Measurements from ENCODE around the gene CCDC40. TPM values are rescaled to one million over a fixed set of nuclear protein-coding genes. Genes with fewer than 3 reads are reported as not detected.

CCDC40 gene

Small RNAs within 50 kb of the gene (small RNA-seq; reads per million reads assigned to genes)
- not detected for gene AC087741.2
- gene MIR1268B, result not detected
